Measurements from ENCODE around the gene TBC1D17.

TBC1D17 gene

GRCh38 chr19:49869009-49869483 is 8.5 kb upstream of the TBC1D17 start:
- peaks cover 39% of the 10 kb centered on the region for H3K79me2 ChIP-seq (ENCODE audit: control insufficient read depth, low read length)
- H3K9me2 ChIP-seq (replicated peaks; ENCODE audit: control insufficient read depth, low read length): no peaks in the 10 kb centered on the region
- peak overlapping the region; percentile 91 for H3K27ac ChIP-seq (ENCODE audit: low read depth, low read length)
- 0 out of 2 replicates have a peak, but pooled peaks cover 10% of the 10 kb centered on the region for H4K20me1 ChIP-seq (ENCODE audit: control insufficient read depth, insufficient read depth, low read depth, low read length)
- no peaks in the 10 kb centered on the region for H3K9me3 ChIP-seq (ENCODE audit: control insufficient read depth, insufficient read depth, low read length)
- peaks cover 24% of the 10 kb centered on the region for H3K36me3 ChIP-seq (ENCODE audit: control insufficient read depth, low read length)
- no peak for TF ChIP-seq EZH2phosphoT487 (IDR thresholded peaks at IDR 0.05; ENCODE audit: borderline replicate concordance, low read length)
- TF ChIP-seq, protein P1, sequence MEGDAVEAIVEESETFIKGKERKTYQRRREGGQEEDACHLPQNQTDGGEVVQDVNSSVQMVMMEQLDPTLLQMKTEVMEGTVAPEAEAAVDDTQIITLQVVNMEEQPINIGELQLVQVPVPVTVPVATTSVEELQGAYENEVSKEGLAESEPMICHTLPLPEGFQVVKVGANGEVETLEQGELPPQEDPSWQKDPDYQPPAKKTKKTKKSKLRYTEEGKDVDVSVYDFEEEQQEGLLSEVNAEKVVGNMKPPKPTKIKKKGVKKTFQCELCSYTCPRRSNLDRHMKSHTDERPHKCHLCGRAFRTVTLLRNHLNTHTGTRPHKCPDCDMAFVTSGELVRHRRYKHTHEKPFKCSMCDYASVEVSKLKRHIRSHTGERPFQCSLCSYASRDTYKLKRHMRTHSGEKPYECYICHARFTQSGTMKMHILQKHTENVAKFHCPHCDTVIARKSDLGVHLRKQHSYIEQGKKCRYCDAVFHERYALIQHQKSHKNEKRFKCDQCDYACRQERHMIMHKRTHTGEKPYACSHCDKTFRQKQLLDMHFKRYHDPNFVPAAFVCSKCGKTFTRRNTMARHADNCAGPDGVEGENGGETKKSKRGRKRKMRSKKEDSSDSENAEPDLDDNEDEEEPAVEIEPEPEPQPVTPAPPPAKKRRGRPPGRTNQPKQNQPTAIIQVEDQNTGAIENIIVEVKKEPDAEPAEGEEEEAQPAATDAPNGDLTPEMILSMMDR (IDR thresholded peaks at IDR 0.05; ENCODE audit: low read depth, low read length, poor library complexity, severe bottlenecking): no peak
- H3F3A ChIP-seq (ENCODE audit: control insufficient read depth, insufficient read depth): peaks cover 11% of the 10 kb centered on the region
- peaks cover 48% of the 10 kb centered on the region for H3K4me1 ChIP-seq (ENCODE audit: control insufficient read depth, low read length)
- H3K4me2 ChIP-seq (ENCODE audit: low read length): peak overlapping the region; percentile 98
- H3K27me3 ChIP-seq (ENCODE audit: control insufficient read depth, low read length): no peaks in the 10 kb centered on the region
- peak overlapping the region; percentile 89 for H3K4me3 ChIP-seq (ENCODE audit: low read length)

- Histone ChIP-seq H3F3A (ENCODE audit: control insufficient read depth, insufficient read depth) (peaks cover 11% of the 10 kb centered on the region), H3K27me3 (ENCODE audit: control insufficient read depth, low read length) (no peaks in the 10 kb centered on the region), H3K9me2 (replicated peaks; ENCODE audit: control insufficient read depth, low read length) (no peaks in the 10 kb centered on the region), H3K4me2 (ENCODE audit: low read length) (peak overlapping the region; percentile 98), H3K36me3 (ENCODE audit: control insufficient read depth, low read length) (peaks cover 17% of the 10 kb centered on the region), H3K27ac (ENCODE audit: low read depth, low read length) (peak overlapping the region; percentile 91; the same call in 1 of the 2 replicates), H3K9me3 (ENCODE audit: control insufficient read depth, insufficient read depth, low read length) (no peaks in the 10 kb centered on the region), H4K20me1 (ENCODE audit: control insufficient read depth, insufficient read depth, low read depth, low read length) (0 out of 2 replicates have a peak, but pooled peaks cover 5% of the 10 kb centered on the region), H3K79me2 (ENCODE audit: control insufficient read depth, low read length) (peaks cover 37% of the 10 kb centered on the region), H3K4me3 (ENCODE audit: low read length) (peak overlapping the region; percentile 89), H3K4me1 (ENCODE audit: control insufficient read depth, low read length) (peaks cover 47% of the 10 kb centered on the region)
- no peak for TF ChIP-seq EZH2phosphoT487 (IDR thresholded peaks at IDR 0.05; ENCODE audit: borderline replicate concordance, low read length)
- TF ChIP-seq, protein P1 (IDR thresholded peaks at IDR 0.05; ENCODE audit: low read depth, low read length, poor library complexity, severe bottlenecking): no peak
These were observed 7.8 kb upstream of the TBC1D17 start for GRCh38 chr19:49869484-49870308.

GRCh38 chr19:49870309-49870901 is 7.1 kb upstream of the TBC1D17 start:
- Histone ChIP-seq H3K4me3 (ENCODE audit: low read length) (peak overlapping the region; percentile 75), H3K4me2 (ENCODE audit: low read length) (peak overlapping the region; percentile 71), H3K27ac (ENCODE audit: low read depth, low read length) (peak overlapping the region; percentile 43; the same call in 1 of the 2 replicates), H3K4me1 (ENCODE audit: control insufficient read depth, low read length) (peaks cover 46% of the 10 kb centered on the region), H3K9me3 (ENCODE audit: control insufficient read depth, insufficient read depth, low read length) (no peaks in the 10 kb centered on the region), H3F3A (ENCODE audit: control insufficient read depth, insufficient read depth) (peaks cover 11% of the 10 kb centered on the region), H3K36me3 (ENCODE audit: control insufficient read depth, low read length) (peaks cover 12% of the 10 kb centered on the region), H3K9me2 (replicated peaks; ENCODE audit: control insufficient read depth, low read length) (no peaks in the 10 kb centered on the region), H4K20me1 (ENCODE audit: control insufficient read depth, insufficient read depth, low read depth, low read length) (0 out of 2 replicates have a peak, but pooled peaks cover 5% of the 10 kb centered on the region), H3K27me3 (ENCODE audit: control insufficient read depth, low read length) (no peaks in the 10 kb centered on the region), H3K79me2 (ENCODE audit: control insufficient read depth, low read length) (peaks cover 37% of the 10 kb centered on the region)
- TF ChIP-seq, protein P1 (IDR thresholded peaks at IDR 0.05; ENCODE audit: low read depth, low read length, poor library complexity, severe bottlenecking): no peak
- TF ChIP-seq EZH2phosphoT487 (IDR thresholded peaks at IDR 0.05; ENCODE audit: borderline replicate concordance, low read length): no peak
